Sigmoid colon (tissue), 7 donors: ENCODE data around the gene DHRS3. TPM values are rescaled to one million over a fixed set of nuclear protein-coding genes. Genes with fewer than 3 reads are reported as not detected.

Experiments used
- DNase-seq: peaks from one replicate; pipeline ENCODE4 v3.0.0-alpha.2; 2019
- H3K27ac ChIP-seq, 4 donors: fragments of 200-600 bp; sonication (generic); one replicate each; pipeline ENCODE4 v1.5.1; 2016 to 2019; ENCODE audit warnings: mild to moderate bottlenecking in 1 of 4
- H3K27me3 ChIP-seq, 3 donors: fragments of 200-600 bp; sonication (generic); one replicate each; pipeline ENCODE4 v1.5.1; 2019; ENCODE audit warnings: mild to moderate bottlenecking in 1 of 3
- H3K36me3 ChIP-seq, 4 donors: fragments of 200-600 bp; sonication (generic); one replicate each; pipeline ENCODE4 v1.5.1; 2016 to 2019
- H3K4me1 ChIP-seq, 4 donors: fragments of 200-600 bp; sonication (generic); one replicate each; pipeline ENCODE4 v1.5.1; 2017 to 2019
- H3K4me3 ChIP-seq, 4 donors: fragments of 200-600 bp; sonication (generic); one replicate each; pipeline ENCODE4 v1.5.1; 2017 to 2019; ENCODE audit warnings: mild to moderate bottlenecking in 2 of 4, moderate library complexity in 1 of 4
- H3K9me3 ChIP-seq, 4 donors: fragments of 200-600 bp in 3 of 4; sonication (generic) in 3 of 4; one replicate each; pipeline versions ENCODE4 v1.5.1 to v1.6.1; 2013 to 2019
- EP300 ChIP-seq, 4 donors: sonication (generic); formaldehyde crosslinking; IDR thresholded peaks; one replicate each; pipeline ENCODE4 v1.6.1; 2017; ENCODE audit warnings: antibody characterized with exemption in 4 of 4
- POLR2A ChIP-seq, 2 donors: fragments of 450-650 bp; IDR thresholded peaks; one replicate each; pipeline ENCODE4 v1.6.1; 2016; ENCODE audit warnings: antibody characterized with exemption in 2 of 2, mild to moderate bottlenecking in 2 of 2, moderate library complexity in 2 of 2
- POLR2AphosphoS5 ChIP-seq, 4 donors: sonication (generic); formaldehyde crosslinking; IDR thresholded peaks; one replicate each; pipeline ENCODE4 v1.6.1; 2017; ENCODE audit warnings: antibody characterized with exemption in 4 of 4
- WGBS, 2 donors: extraction: QIAGEN DNeasy Blood & Tissue Kit; methylation state at CpG; one replicate each; pipeline ENCODE4 v1.1.7; 2013; 5-methylcytosine and 5-hydroxymethylcytosine counted together
- intact Hi-C: fragments of 100-400 bp; cut with DNase I; formaldehyde crosslinking; loops from one replicate; pipeline ENCODE4 v1.15.1; 2023
- polyA plus RNA-seq, 3 donors: library from polyadenylated mRNA; stranded (reverse); fragments of 200-250 nt; gene quantifications; one replicate each; pipeline ENCODE4 v1.2.3, GENCODE V29; 2013
- total RNA-seq, 4 donors: library from RNA; depleted of rRNA; stranded (reverse); fragments of >200 nt; gene quantifications; one replicate each; pipeline ENCODE4 v1.1.0, GENCODE V29; 2016
- TF ChIP-seq, protein P1 (sequence below), 4 experiments: fragments of 450-650 bp in 3 of 4; fragments of 200-600 bp in 1 of 4; IDR thresholded peaks; one replicate each; pipeline ENCODE4 v1.5.1; 2016 to 2019; ENCODE audit warnings: antibody characterized with exemption in 4 of 4, mild to moderate bottlenecking in 3 of 4, moderate library complexity in 2 of 4
- donor health status: healthy with polysubstance abuse.
- donor health status: Bipolar disorder and iron deficiency.
- donor health status: healthy.

The DHRS3 gene
- total and polyA plus RNA-seq, 7 donors, result 34.8 to 102 (median 47.9) TPM

DNA sequence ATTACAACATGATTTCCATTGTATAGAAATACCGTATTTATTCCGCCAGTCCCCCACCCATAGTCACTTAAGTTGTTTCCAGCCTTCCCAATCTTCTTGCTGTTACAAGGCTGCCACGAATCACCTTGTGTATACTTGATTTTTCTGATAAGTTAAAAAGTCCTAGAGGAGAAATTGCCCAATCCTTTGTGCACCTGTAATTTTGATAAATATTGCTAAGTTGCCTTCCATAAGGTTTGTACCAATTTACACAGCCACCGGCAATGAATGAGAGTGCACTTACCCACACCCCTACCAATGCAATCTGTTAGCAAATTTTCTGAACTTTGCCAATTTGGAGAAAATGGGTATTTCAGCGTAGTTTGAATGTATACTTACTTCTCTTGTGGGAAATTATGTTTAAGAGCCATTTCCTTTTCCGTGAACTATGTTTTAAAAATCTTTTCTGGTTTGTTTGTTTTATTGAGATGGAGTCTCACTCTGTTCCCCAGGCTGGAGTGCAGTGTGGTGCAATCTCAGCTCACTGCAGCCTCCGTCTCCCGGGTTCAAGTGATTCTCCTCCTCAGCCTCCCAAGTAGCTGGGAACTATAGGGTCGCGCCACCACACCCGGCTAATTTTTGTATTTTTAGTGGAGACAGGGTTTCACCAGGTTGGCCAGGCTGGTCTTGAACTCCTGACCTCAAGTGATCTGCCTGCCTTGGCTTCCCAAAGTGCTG is 87.4 kb downstream of the DHRS3 start:
- intact Hi-C loops, result no loop called here
- TF ChIP-seq POLR2A (IDR thresholded peaks at IDR 0.05) (no peak), POLR2AphosphoS5 (IDR thresholded peaks at IDR 0.05) (no peak), EP300 (IDR thresholded peaks at IDR 0.05) (no peak)
- TF ChIP-seq, protein P1, sequence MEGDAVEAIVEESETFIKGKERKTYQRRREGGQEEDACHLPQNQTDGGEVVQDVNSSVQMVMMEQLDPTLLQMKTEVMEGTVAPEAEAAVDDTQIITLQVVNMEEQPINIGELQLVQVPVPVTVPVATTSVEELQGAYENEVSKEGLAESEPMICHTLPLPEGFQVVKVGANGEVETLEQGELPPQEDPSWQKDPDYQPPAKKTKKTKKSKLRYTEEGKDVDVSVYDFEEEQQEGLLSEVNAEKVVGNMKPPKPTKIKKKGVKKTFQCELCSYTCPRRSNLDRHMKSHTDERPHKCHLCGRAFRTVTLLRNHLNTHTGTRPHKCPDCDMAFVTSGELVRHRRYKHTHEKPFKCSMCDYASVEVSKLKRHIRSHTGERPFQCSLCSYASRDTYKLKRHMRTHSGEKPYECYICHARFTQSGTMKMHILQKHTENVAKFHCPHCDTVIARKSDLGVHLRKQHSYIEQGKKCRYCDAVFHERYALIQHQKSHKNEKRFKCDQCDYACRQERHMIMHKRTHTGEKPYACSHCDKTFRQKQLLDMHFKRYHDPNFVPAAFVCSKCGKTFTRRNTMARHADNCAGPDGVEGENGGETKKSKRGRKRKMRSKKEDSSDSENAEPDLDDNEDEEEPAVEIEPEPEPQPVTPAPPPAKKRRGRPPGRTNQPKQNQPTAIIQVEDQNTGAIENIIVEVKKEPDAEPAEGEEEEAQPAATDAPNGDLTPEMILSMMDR (IDR thresholded peaks at IDR 0.05), result no peak
- Histone ChIP-seq H3K36me3 (no peaks in the 10 kb centered on the region), H3K9me3 (no peaks in the 10 kb centered on the region), H3K4me1 (peaks cover 0 to 6% (median under 1%) of the 10 kb centered on the region in 4 donors), H3K27ac (no peak overlapping the region), H3K4me3 (no peak overlapping the region), H3K27me3 (no peaks in the 10 kb centered on the region)
- WGBS, 2 donors, result 80 to 83% methylated on average over 11 of the region's 11 CpGs
- DNase-seq, result peak; percentile 18

DNA sequence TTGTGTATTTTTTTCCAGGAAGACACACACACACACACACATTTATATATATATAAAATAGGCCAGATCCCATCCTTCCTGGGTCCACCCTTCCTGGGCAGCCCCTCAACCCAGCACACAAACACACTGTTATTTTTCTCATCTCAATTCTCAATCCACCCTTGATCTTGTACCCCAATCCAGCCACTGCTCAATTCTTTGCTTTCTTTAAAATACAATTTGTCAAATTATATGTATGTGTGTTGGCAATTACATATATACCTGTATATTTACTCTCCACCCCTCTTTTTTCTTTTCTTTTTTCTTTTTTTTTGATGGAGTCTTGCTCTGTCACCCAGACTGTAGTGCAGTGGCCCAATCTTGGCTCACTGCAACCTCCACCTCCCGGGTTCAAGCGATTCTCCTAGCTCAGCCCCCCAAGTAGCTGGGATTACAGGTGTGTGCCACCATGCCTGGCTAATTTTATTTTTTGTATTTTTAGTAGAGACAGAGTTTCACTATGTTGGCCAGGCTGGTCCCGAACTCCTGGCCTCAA is 88.3 kb downstream of the DHRS3 start:
- Histone ChIP-seq H3K4me1 (peaks cover 0 to 6% (median 2%) of the 10 kb centered on the region in 4 donors), H3K9me3 (no peaks in the 10 kb centered on the region), H3K27me3 (no peaks in the 10 kb centered on the region), H3K36me3 (no peaks in the 10 kb centered on the region), H3K4me3 (no peak overlapping the region), H3K27ac (no peak overlapping the region)
- TF ChIP-seq, protein P1 (IDR thresholded peaks at IDR 0.05), result no peak
- no peak for TF ChIP-seq POLR2A (IDR thresholded peaks at IDR 0.05)
- TF ChIP-seq EP300 (IDR thresholded peaks at IDR 0.05), result no peak
- no peak for TF ChIP-seq POLR2AphosphoS5 (IDR thresholded peaks at IDR 0.05)
- WGBS, 2 donors, result 87 to 95% methylated on average over 3 of the region's 3 CpGs
- intact Hi-C loops, result no loop called here
- DNase-seq, result no peak

DNA sequence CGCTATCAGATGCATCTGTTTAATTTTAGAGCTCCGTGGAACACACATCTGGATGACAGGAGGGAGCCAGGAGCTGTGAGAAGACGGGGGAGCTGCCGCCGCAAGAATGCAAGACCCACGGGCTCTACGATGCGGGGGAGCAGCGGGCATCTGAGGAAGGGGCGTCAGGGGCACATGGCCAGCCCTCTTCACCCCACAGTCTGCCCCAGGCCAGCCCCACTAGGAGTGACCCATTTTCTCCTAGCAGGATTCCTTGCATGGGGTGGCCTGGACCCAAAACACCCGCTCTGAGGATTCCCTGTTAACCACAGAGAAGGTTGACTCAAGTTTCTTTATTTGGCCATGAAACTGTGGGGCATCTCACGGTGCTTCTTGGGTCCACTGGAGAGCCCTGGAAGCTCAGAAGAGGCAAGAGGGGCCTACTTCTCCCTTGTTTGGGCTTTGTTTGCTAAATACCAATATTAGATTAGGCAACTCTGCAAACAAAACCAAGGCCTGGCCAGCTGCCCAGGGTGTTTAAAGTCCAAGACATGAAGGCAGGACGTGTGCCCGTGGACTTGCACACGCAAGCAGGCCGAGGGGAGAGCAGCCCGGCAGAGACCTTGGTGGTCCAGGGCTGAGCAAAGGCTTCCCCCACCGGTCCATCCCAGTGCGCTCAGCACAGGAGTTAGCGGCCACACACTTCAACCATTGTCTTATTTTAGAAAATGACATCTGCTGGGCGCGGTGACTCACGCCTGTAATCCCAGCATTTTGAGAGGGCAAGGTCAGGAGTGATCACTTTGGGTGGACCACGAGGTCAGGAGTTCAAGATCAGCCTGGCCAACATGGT is 89.8 kb downstream of the DHRS3 start:
- intact Hi-C loops, result no loop called here
- H3K4me1 ChIP-seq, result peaks cover 0 to 6% (median 2%) of the 10 kb centered on the region in 4 donors
- no peaks in the 10 kb centered on the region for H3K27me3 ChIP-seq
- H3K36me3 ChIP-seq, result no peaks in the 10 kb centered on the region
- TF ChIP-seq EP300 (IDR thresholded peaks at IDR 0.05) (no peak), POLR2AphosphoS5 (IDR thresholded peaks at IDR 0.05) (no peak), POLR2A (IDR thresholded peaks at IDR 0.05) (no peak)
- TF ChIP-seq, protein P1 (IDR thresholded peaks at IDR 0.05), result no peak
- no peaks in the 10 kb centered on the region for H3K9me3 ChIP-seq
- DNase-seq, result peak; percentile 83
- WGBS, 2 donors, result 40 to 78% methylated on average over 24 of the region's 24 CpGs
- H3K27ac ChIP-seq, result no peak overlapping the region
- H3K4me3 ChIP-seq, result no peak overlapping the region

DNA sequence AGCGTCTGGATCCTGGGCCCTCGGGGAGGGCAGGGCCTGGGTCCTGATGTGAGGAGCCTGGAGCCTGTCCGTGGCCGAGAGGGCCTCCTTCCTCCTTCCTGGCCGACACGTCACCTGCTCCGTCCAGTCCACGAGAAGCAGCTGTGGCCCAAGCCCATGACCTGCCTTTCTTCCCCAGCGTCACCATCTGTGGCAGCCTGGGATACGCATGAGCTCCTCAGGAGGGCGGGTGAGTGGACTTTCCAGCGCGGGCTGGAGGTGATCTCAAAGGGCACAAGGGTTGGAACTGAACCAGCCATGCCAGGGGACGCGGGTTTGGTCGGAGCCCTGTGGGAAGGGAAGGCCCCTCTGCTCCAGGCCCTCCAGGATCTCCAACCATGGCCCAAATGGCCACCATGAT is 90.4 kb downstream of the DHRS3 start:
- H3K4me3 ChIP-seq, result no peak overlapping the region
- H3K36me3 ChIP-seq, result no peaks in the 10 kb centered on the region
- TF ChIP-seq EP300 (IDR thresholded peaks at IDR 0.05) (no peak), POLR2AphosphoS5 (IDR thresholded peaks at IDR 0.05) (no peak), POLR2A (IDR thresholded peaks at IDR 0.05) (no peak)
- TF ChIP-seq, protein P1 (IDR thresholded peaks at IDR 0.05), result no peak
- intact Hi-C loops, result no loop called here
- 93 to 97% methylated on average over 16 of the region's 16 CpGs for WGBS, 2 donors
- no peak overlapping the region for H3K27ac ChIP-seq
- H3K4me1 ChIP-seq, result peaks cover 0 to 6% (median 2%) of the 10 kb centered on the region in 4 donors
- no peaks in the 10 kb centered on the region for H3K27me3 ChIP-seq
- peak; percentile 58 for DNase-seq
- H3K9me3 ChIP-seq, result no peaks in the 10 kb centered on the region
